Esophagus squamous epithelium (tissue), 5 donors: ENCODE results near the gene ERV3-1. TPM values are rescaled to one million over a fixed set of nuclear protein-coding genes. Genes with fewer than 3 reads are reported as not detected.
A peak's percentile ranks its signal among the peaks of the same experiment; 100 is the strongest.
"Not testable (repeated sequence)": the region's sequence is repeated elsewhere in the genome, so short reads cannot be mapped to it uniquely, and the experiment has no call there.

Experiments
- DNase-seq: peaks from one replicate; lab custom pipeline; 2025; lab: John Stamatoyannopoulos, UW
- H3K27ac ChIP-seq, 4 donors: fragments of 200-600 bp; sonication (generic); one replicate each; pipeline ENCODE4 v1.5.1; 2016 to 2019; ENCODE audit warnings: mild to moderate bottlenecking in 1 of 4
- H3K27me3 ChIP-seq, 4 donors: fragments of 200-600 bp; sonication (generic); 1 replicate in 3 of 4; 2 replicates in 1 of 4; pipeline versions ENCODE4 v1.5.1 to v1.6.0; 2017 to 2021; ENCODE audit warnings: antibody characterized with exemption in 1 of 4
- H3K36me3 ChIP-seq, 3 donors: fragments of 200-600 bp; sonication (generic); one replicate each; pipeline ENCODE4 v1.5.1; 2016 to 2019
- H3K4me1 ChIP-seq, 3 donors: fragments of 200-600 bp; sonication (generic); one replicate each; pipeline ENCODE4 v1.5.1; 2017 to 2019
- H3K4me3 ChIP-seq, 4 donors: fragments of 200-600 bp; sonication (generic); 1 replicate in 3 of 4; 2 replicates in 1 of 4; pipeline ENCODE4 v1.5.1; 2016 to 2019; ENCODE audit warnings: mild to moderate bottlenecking in 2 of 4, moderate library complexity in 1 of 4
- H3K9me3 ChIP-seq, 3 donors: fragments of 200-600 bp; sonication (generic); one replicate each; pipeline ENCODE4 v1.5.1; 2016 to 2019
- POLR2A ChIP-seq, 4 donors: fragments of 450-650 bp; IDR thresholded peaks; one replicate each; pipeline ENCODE4 v1.6.1; 2017; ENCODE audit warnings: antibody characterized with exemption in 4 of 4, mild to moderate bottlenecking in 4 of 4, moderate library complexity in 3 of 4
- WGBS, 2 donors: methylation state at CpG; one replicate each; pipeline ENCODE4 v1.1.5; 2018; 5-methylcytosine and 5-hydroxymethylcytosine counted together
- intact Hi-C: fragments of 100-400 bp; cut with DNase I; formaldehyde crosslinking; loops from one replicate; pipeline ENCODE4 v1.15.0; 2022
- small RNA-seq, 4 donors: library from RNA; depleted of rRNA; stranded (forward); fragments of <200 nt; gene quantifications; one replicate each; pipeline ENCODE3, GENCODE V24; 2016
- total RNA-seq, 4 donors: library from RNA; depleted of rRNA; stranded (reverse); fragments of >200 nt; gene quantifications; one replicate each; pipeline ENCODE4 v1.1.0, GENCODE V29; 2016
- TF ChIP-seq, protein P1 (sequence below), 6 experiments: fragments of 450-650 bp in 4 of 6; fragments of 200-600 bp in 2 of 6; sonication (generic) in 2 of 6; IDR thresholded peaks; one replicate each; pipeline ENCODE4 v1.5.1; 2016 to 2019; ENCODE audit warnings: antibody characterized with exemption in 6 of 6, mild to moderate bottlenecking in 4 of 6, moderate library complexity in 4 of 6
- donor health status: DM: yes; HTN: yes; CAD: no.

ERV3-1 gene
- total RNA-seq, 4 donors from 2014 or later = 15.4 to 30.9 (median 18.6) TPM

DNA sequence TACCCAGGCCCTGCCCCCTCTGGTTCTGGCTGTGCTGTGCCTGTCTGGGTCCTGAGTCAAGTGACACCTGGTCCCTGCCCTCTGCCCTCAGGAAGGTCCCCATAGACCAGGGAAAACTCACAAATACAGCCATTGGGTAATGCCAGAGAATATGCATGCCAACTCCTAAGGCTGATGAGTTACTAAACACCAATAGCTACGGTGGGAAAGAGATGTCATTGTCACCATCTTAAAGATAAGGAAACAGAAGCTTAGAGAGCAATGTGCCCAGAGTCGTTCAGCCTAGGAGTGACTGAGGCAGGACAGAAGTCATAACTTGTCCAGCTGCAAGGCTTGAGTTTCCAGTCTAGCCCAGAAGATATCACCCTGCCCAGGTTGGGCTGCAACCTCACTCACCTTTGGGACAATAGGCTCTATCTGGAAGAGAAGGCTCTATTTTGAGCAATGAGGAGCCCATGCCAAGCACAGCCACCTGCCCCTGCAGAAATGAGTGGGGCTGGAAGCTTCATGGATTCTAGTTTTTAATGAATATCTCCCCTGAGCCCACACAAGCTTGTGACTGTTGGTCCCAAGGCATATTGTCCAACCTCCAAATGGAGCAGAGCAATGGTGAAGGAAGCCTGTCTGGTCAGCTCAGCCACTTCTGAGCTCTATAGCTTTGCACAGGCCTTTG, 60.8 kb downstream of the ERV3-1 start:
- H3K27ac ChIP-seq = peak overlapping the region in 2 of 4 donors; percentile 51 to 58
- H3K9me3 ChIP-seq = no peaks in the 10 kb centered on the region
- H3K4me1 ChIP-seq = peaks cover 11 to 35% (median 13%) of the 10 kb centered on the region in 3 donors
- 28 to 40% methylated on average over 2 of the region's 2 CpGs for WGBS, 2 donors
- no peak overlapping the region for H3K4me3 ChIP-seq
- no peak for TF ChIP-seq POLR2A (IDR thresholded peaks at IDR 0.05)
- TF ChIP-seq, protein P1, sequence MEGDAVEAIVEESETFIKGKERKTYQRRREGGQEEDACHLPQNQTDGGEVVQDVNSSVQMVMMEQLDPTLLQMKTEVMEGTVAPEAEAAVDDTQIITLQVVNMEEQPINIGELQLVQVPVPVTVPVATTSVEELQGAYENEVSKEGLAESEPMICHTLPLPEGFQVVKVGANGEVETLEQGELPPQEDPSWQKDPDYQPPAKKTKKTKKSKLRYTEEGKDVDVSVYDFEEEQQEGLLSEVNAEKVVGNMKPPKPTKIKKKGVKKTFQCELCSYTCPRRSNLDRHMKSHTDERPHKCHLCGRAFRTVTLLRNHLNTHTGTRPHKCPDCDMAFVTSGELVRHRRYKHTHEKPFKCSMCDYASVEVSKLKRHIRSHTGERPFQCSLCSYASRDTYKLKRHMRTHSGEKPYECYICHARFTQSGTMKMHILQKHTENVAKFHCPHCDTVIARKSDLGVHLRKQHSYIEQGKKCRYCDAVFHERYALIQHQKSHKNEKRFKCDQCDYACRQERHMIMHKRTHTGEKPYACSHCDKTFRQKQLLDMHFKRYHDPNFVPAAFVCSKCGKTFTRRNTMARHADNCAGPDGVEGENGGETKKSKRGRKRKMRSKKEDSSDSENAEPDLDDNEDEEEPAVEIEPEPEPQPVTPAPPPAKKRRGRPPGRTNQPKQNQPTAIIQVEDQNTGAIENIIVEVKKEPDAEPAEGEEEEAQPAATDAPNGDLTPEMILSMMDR (IDR thresholded peaks at IDR 0.05) = no peak
- DNase-seq = no peak
- no peaks in the 10 kb centered on the region for H3K36me3 ChIP-seq
- intact Hi-C loops = no loop called here
- peaks cover 0 to 43% (median 7%) of the 10 kb centered on the region in 4 donors for H3K27me3 ChIP-seq

DNA sequence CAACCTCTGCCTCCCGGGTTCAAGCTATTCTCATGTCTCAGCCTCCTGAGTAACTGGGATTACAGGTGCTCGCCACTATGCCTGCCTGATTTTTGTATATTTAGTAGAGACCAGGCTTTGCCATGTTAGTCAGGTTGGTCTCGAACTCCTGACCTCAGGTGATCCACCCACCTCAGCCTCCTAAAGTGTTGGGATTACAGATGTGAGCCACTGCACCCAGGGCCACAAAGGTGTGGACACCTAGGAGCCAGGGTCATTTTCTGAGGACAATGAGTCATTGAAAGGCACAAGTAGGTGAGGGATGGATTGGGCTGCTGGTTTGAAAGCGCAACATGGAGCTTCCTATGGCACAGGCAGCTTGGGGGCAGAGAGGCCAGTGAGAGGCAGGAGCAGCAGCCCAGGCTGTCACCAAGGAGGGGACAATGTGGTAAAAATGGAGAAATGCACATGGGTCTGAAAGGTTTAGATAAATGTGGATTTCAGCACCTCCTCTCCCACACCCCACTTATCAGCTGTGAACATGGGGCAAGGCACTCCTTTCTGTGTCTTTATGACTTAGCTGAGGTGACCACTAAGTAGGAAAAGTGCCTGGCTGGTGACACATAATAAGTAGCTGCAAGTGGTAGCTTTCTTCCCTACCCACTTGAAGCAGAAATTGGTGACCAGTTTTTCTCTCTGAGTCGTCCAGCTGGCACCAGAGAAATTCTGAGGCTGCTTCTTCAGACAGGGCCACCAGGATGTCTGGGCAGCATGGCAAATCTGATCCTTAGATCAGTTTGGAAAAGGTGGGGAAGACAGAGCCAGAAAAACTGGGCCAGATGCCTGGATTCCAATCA, 61.6 kb downstream of the ERV3-1 start:
- H3K4me3 ChIP-seq, intact Hi-C loops, H3K36me3 ChIP-seq, DNase-seq, H3K9me3 ChIP-seq: not testable (repeated sequence)
- Histone ChIP-seq H3K27ac (peak overlapping the region in 2 of 4 donors; percentile 51 to 58), H3K4me1 (peaks cover 11 to 31% (median 13%) of the 10 kb centered on the region in 3 donors), H3K27me3 (peaks cover 0 to 39% (median 7%) of the 10 kb centered on the region in 4 donors)
- WGBS, 2 donors = 71 to 74% methylated on average over 2 to 5 of the region's 5 CpGs

Small RNA genes lying within 50 kb of the gene (small RNA-seq; reads per million reads assigned to genes)
- gene RNU6-1229P = 0 reads per million in 4 donors

Other genes with a start within 250 kb of the ERV3-1 start
- 10 to 100 TPM in 3 of 4 donors, 1 to 10 TPM in 1; 7.2 to 14.0 (median 12.1) TPM for gene ZNF138, start 212.3 kb downstream of the ERV3-1 start, total RNA-seq
- gene ZNF273, start 103.4 kb downstream of the ERV3-1 start, total RNA-seq = 10 to 100 TPM in 3 of 4 donors, 1 to 10 TPM in 1; 8.0 to 43.3 (median 14.0) TPM
- 10 to 100 TPM in 2 of 4 donors, 1 to 10 TPM in 2; 3.7 to 17.3 (median 10.9) TPM for gene ZNF117, start 15.7 kb downstream of the ERV3-1 start, total RNA-seq